NOMO-1 treated with DMSO at 0.1 percent for 48 hours (cell line): ENCODE data around the gene ACOXL.
"Not testable (repeated sequence)": the region's sequence is repeated elsewhere in the genome, so short reads cannot be mapped to it uniquely, and the experiment has no call there.

Source experiments
- DNase-seq: peaks from one replicate; lab custom pipeline; 2025; ENCODE audit not compliant: unreplicated experiment; lab: John Stamatoyannopoulos, UW

The ACOXL gene

GRCh38 chr2:111032721-111033429 lies 300.5 kb downstream of the ACOXL start:
- DNase-seq: no peak

GRCh38 chr2:111034146-111034545 lies 301.8 kb downstream of the ACOXL start:
- no peak for DNase-seq

GRCh38 chr2:111034606-111035005 lies 302.2 kb downstream of the ACOXL start:
- DNase-seq: no peak

DNA sequence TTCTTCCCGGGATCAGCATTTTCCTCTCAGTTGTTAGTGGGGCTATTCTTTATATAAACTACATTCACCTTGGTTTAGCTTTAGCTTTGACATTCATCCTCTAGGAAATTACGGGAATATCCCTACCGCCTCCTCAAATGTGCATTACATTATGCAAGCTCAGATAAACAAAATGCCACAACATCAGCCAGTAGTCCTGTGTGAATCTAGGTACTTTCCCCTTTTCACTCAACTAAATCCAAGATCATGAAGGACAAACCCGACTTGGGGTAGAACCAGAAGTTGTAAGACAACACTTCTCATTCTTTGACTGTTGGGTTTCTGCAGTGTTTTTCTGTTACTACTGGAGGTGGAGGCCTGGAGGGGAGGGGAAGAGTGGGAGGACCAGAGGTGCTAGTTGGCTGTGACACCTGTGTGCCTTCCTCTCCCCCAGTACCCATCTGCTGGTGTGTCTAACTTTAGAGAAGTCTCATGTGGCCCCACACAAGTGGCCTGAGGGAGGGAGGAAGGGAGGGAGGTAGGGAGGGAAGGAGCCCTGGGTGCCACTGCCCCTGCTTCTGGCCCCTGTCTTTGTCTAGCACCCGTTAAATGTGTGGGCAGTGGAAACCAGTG lies 303.6 kb downstream of the ACOXL start:
- no peak for DNase-seq

DNA sequence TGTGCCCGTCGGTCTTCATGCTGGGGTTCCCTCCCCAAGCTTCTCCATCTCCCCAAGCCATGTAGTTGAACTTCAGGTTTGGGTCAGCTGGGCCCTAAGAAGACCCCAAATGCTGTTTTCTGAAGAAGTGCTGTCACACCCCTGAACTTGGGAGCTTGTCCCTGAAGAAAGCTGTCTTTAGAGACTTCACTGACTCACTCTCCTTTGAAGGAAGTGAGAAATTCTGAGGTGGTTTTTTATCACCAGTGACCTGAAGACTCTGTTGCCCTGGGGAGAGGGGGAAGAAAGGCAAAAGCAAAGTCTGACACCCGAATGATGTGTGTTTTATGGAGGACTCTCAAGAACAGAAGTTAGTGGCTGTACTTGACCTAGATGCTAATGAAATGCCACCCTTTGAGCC lies 304.8 kb downstream of the ACOXL start:
- DNase-seq: peak; percentile 73

DNA sequence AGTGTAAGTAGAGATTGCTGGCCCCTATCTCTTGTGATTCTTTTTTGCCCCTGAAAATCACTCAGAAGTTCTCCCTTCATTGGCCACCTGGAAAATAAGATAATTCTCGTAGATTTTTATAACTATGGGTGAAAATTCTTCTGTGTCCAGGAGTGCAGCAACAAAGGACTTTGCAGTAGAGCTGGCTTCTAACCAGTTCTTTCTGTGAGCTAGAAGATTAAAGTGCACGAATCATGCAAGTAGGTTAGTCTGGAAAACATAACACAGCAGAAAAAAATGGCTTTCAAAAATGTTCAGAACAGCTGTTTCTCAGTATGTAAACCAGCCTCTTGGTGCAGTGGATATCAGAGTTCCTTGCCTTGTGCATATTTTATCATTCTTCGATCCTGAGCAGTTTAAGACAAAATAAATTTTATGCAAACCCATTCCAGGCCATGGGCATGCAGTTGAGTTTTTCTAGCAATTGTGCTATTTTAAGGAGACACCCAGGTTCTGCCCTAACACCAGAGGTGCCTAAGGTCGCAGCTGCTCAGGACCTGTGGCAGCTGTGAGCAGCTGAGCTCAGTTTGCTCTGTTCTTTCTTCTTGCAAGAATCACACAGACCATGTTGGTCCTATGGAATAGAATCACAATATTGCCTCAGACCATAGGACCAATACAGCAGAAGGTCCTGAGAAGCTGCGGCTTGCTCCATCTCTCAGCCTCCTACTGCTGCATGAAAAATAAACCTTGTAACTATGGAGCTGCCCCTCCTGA lies 307.4 kb downstream of the ACOXL start:
- no peak for DNase-seq

- no peak for DNase-seq
Observed at GRCh38 chr2:111041398-111042202, 309.2 kb downstream of the ACOXL start.

- DNase-seq: no peak
Observed at GRCh38 chr2:111042261-111042660, 309.9 kb downstream of the ACOXL start.

DNA sequence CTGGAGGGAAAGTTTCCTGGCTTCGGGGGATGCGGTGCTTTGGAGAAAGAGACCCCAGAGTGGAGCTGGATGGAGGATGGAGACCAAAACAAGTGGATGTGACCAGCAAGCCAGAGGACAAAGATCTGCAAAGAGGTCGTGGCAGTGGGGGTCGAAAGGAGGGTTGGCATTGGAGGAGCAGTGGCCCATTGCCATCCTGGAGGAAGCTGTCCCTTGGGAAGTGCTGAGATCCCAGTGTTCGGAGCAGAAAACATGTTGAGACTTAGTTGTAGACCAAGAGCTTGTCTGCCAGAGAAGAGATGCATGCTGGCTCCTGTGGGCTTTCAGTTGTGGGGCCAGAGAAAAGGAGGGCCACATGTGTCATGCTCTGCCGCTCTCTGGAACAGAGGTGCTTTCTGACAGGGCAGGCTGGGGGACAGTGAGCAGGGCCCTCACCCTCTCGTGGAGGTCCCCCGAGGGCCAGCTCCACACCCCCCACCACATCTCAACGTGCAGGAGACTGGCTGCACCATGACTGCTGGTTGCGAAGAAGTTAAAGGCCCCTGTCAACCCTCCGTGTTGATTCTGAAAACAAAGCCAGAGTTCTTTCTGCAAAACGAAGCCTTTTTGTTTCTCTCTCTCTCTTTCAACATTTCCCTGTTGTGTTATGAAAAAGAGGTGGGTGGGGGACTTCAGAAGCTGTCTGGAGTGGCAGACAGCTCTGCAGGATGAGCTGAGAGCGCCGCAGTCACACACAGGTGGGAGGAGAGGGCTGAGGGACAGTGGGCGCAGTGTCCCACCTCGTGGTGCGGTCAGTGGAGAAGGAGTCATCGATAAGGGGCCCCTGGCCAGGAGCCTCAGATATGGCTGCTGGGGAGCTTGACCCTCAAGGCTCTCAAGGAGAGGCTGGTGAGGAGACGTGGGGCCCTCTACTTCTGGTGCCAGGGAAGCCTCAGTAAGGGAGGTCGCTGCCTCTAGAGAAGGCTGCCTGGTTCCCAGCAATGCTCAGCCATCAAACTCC lies 310.7 kb downstream of the ACOXL start:
- DNase-seq: no peak

- DNase-seq: no peak
Observed at GRCh38 chr2:111044066-111044465, 311.7 kb downstream of the ACOXL start.

DNA sequence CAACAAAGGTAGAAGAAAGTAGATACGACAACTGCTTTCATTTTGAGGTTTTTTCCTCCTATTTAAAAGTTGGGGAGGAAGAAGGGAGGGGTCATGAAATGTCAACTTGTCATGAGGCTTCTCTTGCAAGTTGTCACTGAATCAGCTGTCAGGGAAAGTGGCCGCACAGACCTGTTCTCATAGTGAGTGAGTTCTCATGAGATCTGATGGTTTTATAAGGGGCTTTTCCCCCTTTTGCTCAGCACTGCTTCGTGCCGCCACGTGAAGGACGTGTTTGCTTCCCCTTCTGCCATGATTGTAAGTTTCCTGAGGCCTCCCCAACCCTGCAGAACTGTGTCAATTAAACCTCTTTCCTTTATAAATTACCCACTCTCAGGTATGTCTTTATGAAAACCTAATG lies 312.9 kb downstream of the ACOXL start:
- DNase-seq: not testable (repeated sequence)

GRCh38 chr2:111045771-111046444 lies 313.5 kb downstream of the ACOXL start:
- no peak for DNase-seq

- DNase-seq: no peak
Observed at GRCh38 chr2:111046670-111047069, 314.3 kb downstream of the ACOXL start.

DNA sequence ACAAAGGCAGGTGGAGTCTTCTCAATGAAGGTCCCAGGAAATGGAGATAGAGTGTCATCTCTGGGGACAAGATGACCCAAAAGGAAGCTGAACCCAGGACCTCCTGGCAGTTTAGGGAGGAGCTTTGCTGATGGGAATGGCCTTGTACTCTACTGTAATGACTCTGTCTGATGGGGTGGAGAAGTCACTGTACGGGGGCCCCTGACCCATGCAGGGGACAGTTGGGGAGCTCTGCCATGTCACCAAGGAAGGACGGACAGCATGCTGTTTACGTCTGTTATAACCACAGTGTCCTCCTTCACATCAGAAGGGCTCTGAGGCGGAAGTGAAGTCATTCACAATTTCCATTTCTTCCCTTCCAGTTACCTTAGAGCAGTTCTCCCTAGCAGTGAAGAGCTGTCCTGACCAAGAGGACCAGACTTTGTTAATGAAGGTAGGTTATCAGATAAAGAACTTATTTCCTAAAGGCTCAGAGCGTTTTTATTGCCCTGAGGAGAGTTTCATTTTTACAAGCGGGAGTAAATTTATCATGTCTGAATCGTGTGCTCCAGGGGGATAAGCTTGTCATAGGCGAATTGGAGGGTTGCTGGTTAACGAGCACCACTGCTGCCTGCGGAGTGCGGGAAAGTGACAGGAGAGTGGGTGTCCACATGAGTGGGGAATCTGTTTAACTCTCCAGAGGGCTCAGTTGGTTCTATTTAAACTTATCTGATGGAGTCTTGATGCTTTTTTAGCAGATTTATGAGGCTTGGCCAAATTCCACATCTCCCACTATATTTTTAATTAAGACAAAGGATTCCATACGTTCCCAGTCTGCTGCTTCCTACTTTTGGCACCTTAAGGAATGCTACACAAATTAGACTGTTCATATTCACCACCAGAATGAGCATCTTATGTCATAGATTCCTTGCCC lies 316.7 kb downstream of the ACOXL start:
- DNase-seq: no peak

DNA sequence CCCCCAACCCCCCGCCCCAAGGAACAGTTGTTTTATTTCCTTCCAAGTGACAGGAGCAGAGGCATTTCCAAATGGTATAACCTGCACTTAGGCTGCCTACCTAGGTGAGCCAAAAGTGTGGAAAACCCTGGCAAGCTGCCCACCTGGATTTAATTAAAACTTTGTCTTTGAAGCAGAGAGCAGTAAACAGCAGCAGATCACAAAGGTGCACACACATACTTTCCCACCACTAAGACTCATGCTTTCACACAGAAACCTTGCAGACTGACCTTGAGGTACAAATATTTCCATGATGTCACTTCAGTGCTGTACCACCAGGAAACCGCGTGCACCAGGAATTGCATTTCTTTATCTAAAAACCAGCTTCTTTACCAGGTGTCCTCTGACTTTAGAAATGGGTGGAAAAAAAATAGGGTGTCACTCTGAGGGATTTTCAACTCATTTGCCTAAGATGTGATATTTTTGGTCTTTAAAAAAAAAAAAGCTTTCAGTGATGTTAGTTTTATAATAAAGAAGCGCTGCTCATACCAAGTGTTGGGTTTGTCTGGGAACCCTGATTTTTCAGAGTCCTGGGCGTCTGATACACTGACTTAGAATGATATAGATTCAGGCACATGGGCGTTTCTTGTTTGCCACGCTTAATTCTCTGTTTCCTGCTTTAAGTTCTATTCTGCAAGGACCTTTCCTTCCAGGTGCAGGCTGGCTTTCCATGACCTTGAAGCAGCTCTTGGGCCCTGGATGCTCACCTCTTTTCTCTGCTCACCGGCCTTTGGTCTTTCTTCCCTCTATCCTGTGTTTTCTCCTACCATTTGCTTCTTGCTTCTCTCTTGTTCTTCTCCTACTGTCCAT lies 317.6 kb downstream of the ACOXL start:
- DNase-seq: no peak

- DNase-seq: no peak
Observed at GRCh38 chr2:111050701-111051376, 318.5 kb downstream of the ACOXL start.

DNA sequence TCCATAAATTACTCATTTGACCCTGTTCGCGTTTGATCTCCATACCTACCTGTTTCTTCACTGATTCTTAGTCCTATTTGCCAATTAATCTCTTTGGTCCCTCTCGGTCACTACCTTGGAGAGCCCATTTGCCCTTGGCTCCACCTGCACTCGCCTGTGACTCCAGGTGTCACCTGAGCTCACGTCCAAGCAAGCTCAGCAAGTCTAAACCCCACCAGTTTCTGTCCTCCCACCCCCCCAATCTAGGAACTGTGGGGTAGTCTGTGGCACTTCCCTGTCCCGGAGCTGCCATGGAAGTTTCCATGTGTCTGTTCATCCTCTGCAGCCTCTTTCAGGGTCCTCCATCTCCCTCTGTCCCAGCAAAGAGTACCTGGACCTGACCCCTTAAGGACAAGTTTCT lies 320.2 kb downstream of the ACOXL start:
- DNase-seq: no peak
